K562 (cell line): Measurements from ENCODE around the gene HMCN1. TPM values are rescaled to one million over a fixed set of nuclear protein-coding genes. Genes with fewer than 3 reads are reported as not detected.

ENCODE experiments used
- ATAC-seq: fragments of 200-7000 bp; cut with Tn5 transposase; 3 replicates; pipeline ENCODE4 v1.9.1; 2020; ENCODE audit warnings: moderate library complexity
- BruUV-seq: library from RNA; stranded (reverse); fragments of 400-500 nt; replicated peaks from 2 replicates; lab custom pipeline; 2021; lab: Mats Ljungman, UMichigan
- CTCF ChIA-PET: fragments of 300-600 bp; formaldehyde crosslinking; extraction: SDS; loops from one replicate; lab custom pipeline; 2021; ENCODE audit warnings: low intra/inter-chr PET ratio; lab: Yijun Ruan, JAX
- POLR2A ChIA-PET: fragments of 300-600, 350-650 bp; sonication (Branson Sonifier 250); formaldehyde crosslinking; extraction: SDS; loops from one replicate; lab custom pipeline; 2021; ENCODE audit warnings: antibody characterized with exemption, inconsistent platforms; lab: Yijun Ruan, JAX
- DNase-seq, 4 experiments: peaks; one replicate each; pipeline versions ENCODE4 v3.0.0 to v3.0.0-alpha.2; 2011 to 2018; ENCODE audit warnings: low spot score in 3 of 4, mixed read lengths in 3 of 4; ENCODE audit errors: extremely low read depth in 1 of 4
- FAIRE-seq: peaks from 2 replicates; lab custom pipeline; 2011; peaks lifted over from hg19 to GRCh38; lab: Jason Lieb, UNC
- H2AFZ ChIP-seq: 2 replicates; pipeline ENCODE4 v1.6.0; 2011; ENCODE audit warnings: low read depth, low read length, control low read depth, inconsistent platforms
- H3K27ac ChIP-seq: fragments of 200-600 bp; 3 replicates; pipeline ENCODE4 v1.8.0; 2011; ENCODE audit warnings: low read depth, mild to moderate bottlenecking, control low read depth, inconsistent platforms, low read length, moderate library complexity, mixed read lengths; ENCODE audit errors: extremely low read depth
- H3K27me3 ChIP-seq, 2 experiments: fragments of 300-600 bp in 1 of 2; 2 replicates in 1 of 2; 3 replicates in 1 of 2; pipeline versions ENCODE4 v1.6.0 to v1.8.0; 2011; ENCODE audit warnings: inconsistent platforms in 2 of 2, low read length in 2 of 2, mild to moderate bottlenecking in 1 of 2, mixed read lengths in 1 of 2, moderate library complexity in 1 of 2; ENCODE audit not compliant: control insufficient read depth in 2 of 2, insufficient read depth in 2 of 2
- H3K36me3 ChIP-seq: fragments of 300-600 bp; 3 replicates; pipeline ENCODE4 v1.8.0; 2011; ENCODE audit warnings: mild to moderate bottlenecking, low read length, inconsistent platforms; ENCODE audit not compliant: control insufficient read depth, insufficient read depth
- H3K4me1 ChIP-seq, 2 experiments: fragments of 200-600 bp in 1 of 2; replicated peaks in 1 of 2; 2 replicates in 1 of 2; 3 replicates in 1 of 2; pipeline versions ENCODE4 v1.5.1 to v1.8.0; 2011; ENCODE audit warnings: inconsistent platforms in 2 of 2, low read length in 2 of 2, mild to moderate bottlenecking in 1 of 2, mixed read lengths in 1 of 2, moderate library complexity in 1 of 2; ENCODE audit not compliant: control insufficient read depth in 2 of 2, insufficient read depth in 2 of 2
- H3K4me2 ChIP-seq: 2 replicates; pipeline ENCODE4 v1.6.1; 2011; ENCODE audit warnings: low read length, control low read depth, inconsistent platforms, mixed read lengths; ENCODE audit not compliant: insufficient read depth
- H3K4me3 ChIP-seq: fragments of 200-600 bp; sonication (generic), shearing (Covaris generic); 2 replicates; pipeline ENCODE4 v1.5.1; 2016; ENCODE audit warnings: control low read depth, inconsistent platforms
- H3K79me2 ChIP-seq: fragments of 200-600 bp; 3 replicates; pipeline ENCODE4 v1.8.0; 2011; ENCODE audit warnings: low read length, inconsistent platforms; ENCODE audit not compliant: control insufficient read depth, insufficient read depth
- H3K9ac ChIP-seq, 2 experiments: 2 replicates each; pipeline versions ENCODE4 v1.6.0 to v1.6.1; 2011; ENCODE audit warnings: low read depth in 2 of 2, low read length in 2 of 2, control low read depth in 1 of 2, inconsistent platforms in 1 of 2, mild to moderate bottlenecking in 1 of 2, mixed read lengths in 1 of 2; ENCODE audit not compliant: insufficient read depth in 1 of 2
- H3K9me1 ChIP-seq: one replicate; pipeline ENCODE4 v1.6.0; 2011; ENCODE audit warnings: inconsistent platforms, mild to moderate bottlenecking, low read length, moderate library complexity; ENCODE audit not compliant: control insufficient read depth, insufficient read depth
- H3K9me3 ChIP-seq: replicated peaks from 2 replicates; pipeline ENCODE4 v1.5.1; 2011; ENCODE audit warnings: low read depth, low read length, inconsistent platforms; ENCODE audit not compliant: control insufficient read depth, insufficient read depth
- H4K20me1 ChIP-seq: replicated peaks from 2 replicates; pipeline ENCODE4 v1.6.1; 2011; ENCODE audit warnings: low read length, inconsistent platforms, mixed read lengths; ENCODE audit not compliant: control insufficient read depth, insufficient read depth
- ARID1B ChIP-seq: fragments of 450-650 bp; IDR thresholded peaks from 2 replicates; pipeline ENCODE4 v1.6.1; 2016; ENCODE audit warnings: antibody characterized with exemption, mild to moderate bottlenecking, inconsistent platforms
- ATF3 ChIP-seq, 2 experiments: fragments of 450-650 bp in 1 of 2; sonication (generic) in 1 of 2; formaldehyde crosslinking in 1 of 2; IDR thresholded peaks in 1 of 2; conservative IDR thresholded peaks in 1 of 2; 2 replicates each; pipeline versions ENCODE4 v1.6.1 to v1.8.1; 2016 to 2023; ENCODE audit warnings: mild to moderate bottlenecking in 2 of 2, moderate library complexity in 2 of 2, inconsistent platforms in 1 of 2, missing genetic modification reagents in 1 of 2
- CEBPB ChIP-seq: fragments of 450-650 bp; IDR thresholded peaks from 2 replicates; pipeline ENCODE4 v1.6.1; 2016; ENCODE audit warnings: missing genetic modification characterization, missing compliant biosample characterization
- DPF2 ChIP-seq: fragments of 450-650 bp; IDR thresholded peaks from 2 replicates; pipeline ENCODE4 v1.6.1; 2016
- ETS1 ChIP-seq: conservative IDR thresholded peaks from 2 replicates; pipeline ENCODE4 v1.6.1; 2011; ENCODE audit warnings: low read depth, mild to moderate bottlenecking, low read length; ENCODE audit not compliant: control insufficient read depth
- FOSL1 ChIP-seq: fragments of 200-800 bp; sonication (Bioruptor generic); conservative IDR thresholded peaks from 2 replicates; pipeline ENCODE4 v1.6.1; 2016; ENCODE audit warnings: missing genetic modification characterization, missing compliant biosample characterization
- JUND ChIP-seq, 2 experiments: IDR thresholded peaks; 2 replicates in 1 of 2; 3 replicates in 1 of 2; pipeline ENCODE4 v1.6.1; 2011; ENCODE audit warnings: borderline replicate concordance in 2 of 2, low read depth in 2 of 2, low read length in 2 of 2, improper control_type of control experiment in 1 of 2, missing biosample characterization in 1 of 2, missing genetic modification characterization in 1 of 2, missing genetic modification reagents in 1 of 2
- KLF16 ChIP-seq: IDR thresholded peaks from 2 replicates; pipeline ENCODE4 v1.6.1; 2016; ENCODE audit warnings: antibody characterized with exemption
- MEIS2 ChIP-seq: fragments of 450-650 bp; IDR thresholded peaks from 2 replicates; pipeline ENCODE4 v1.6.1; 2014; ENCODE audit warnings: mild to moderate bottlenecking; ENCODE audit not compliant: partially characterized antibody
- PBX2 ChIP-seq, 2 experiments: IDR thresholded peaks in 1 of 2; conservative IDR thresholded peaks in 1 of 2; 2 replicates each; pipeline ENCODE4 v1.6.1; 2016; ENCODE audit warnings: low read depth in 2 of 2, mild to moderate bottlenecking in 1 of 2, missing compliant biosample characterization in 1 of 2, missing genetic modification characterization in 1 of 2, moderate library complexity in 1 of 2
- POLR2AphosphoS5 ChIP-seq: IDR thresholded peaks from 2 replicates; pipeline ENCODE4 v1.6.1; 2011; ENCODE audit warnings: mild to moderate bottlenecking, low read depth, low read length, moderate library complexity; ENCODE audit not compliant: control insufficient read depth, insufficient read depth
- SMAD4 ChIP-seq: fragments of 250-450 bp; sonication (Bioruptor Pico); conservative IDR thresholded peaks from 2 replicates; pipeline ENCODE4 v1.8.0; 2021; ENCODE audit warnings: inconsistent platforms, mild to moderate bottlenecking, moderate library complexity
- SMARCA4 ChIP-seq: fragments of 450-650 bp; IDR thresholded peaks from 2 replicates; pipeline ENCODE4 v1.6.1; 2016
- TCF3 ChIP-seq: sonication (generic); formaldehyde crosslinking; IDR thresholded peaks from 2 replicates; pipeline ENCODE4 v1.4.0; 2020; ENCODE audit warnings: mild to moderate bottlenecking, missing genetic modification reagents
- ZBTB7A ChIP-seq: IDR thresholded peaks from 2 replicates; pipeline ENCODE4 v1.6.1; 2011; ENCODE audit warnings: low read depth, mild to moderate bottlenecking, low read length, moderate library complexity, borderline replicate concordance; ENCODE audit not compliant: control insufficient read depth
- ZNF239 ChIP-seq: fragments of 250-450 bp; sonication (Bioruptor Pico); IDR thresholded peaks from 2 replicates; pipeline ENCODE4 v1.4.0; 2020; ENCODE audit warnings: mild to moderate bottlenecking
- WGBS: fragments of 100-300 bp; shearing (Covaris generic); methylation state at CpG from one replicate; pipeline ENCODE4 v1.1.6; 2016; ENCODE audit warnings: low coverage, mixed read lengths; ENCODE audit not compliant: insufficient coverage; ENCODE audit errors: missing lambda C conversion rate; 5-methylcytosine and 5-hydroxymethylcytosine counted together
- in situ Hi-C: fragments of 300-500 bp; cut with MboI; formaldehyde crosslinking; loops from 4 replicates; pipeline ENCODE4 v1.15.0; 2018; ENCODE audit warnings: inconsistent platforms, mixed read lengths
- intact Hi-C: fragments of 100-400 bp; cut with micrococcal nuclease; formaldehyde crosslinking; loops from 2 replicates; pipeline ENCODE4 v1.14.2; 2022
- polyA plus RNA-seq, 8 experiments: library from polyadenylated mRNA; depleted of rRNA in 4 of 8; stranded (reverse) in 5 of 8; unstranded in 3 of 8; fragments of >200 nt; fragmentation: Nextera tagmentation in 2 of 8; fragmentation: Illumina TruSeq in 1 of 8; extraction: Ambion mirVana in 2 of 8; extraction: Trizol in 1 of 8; gene quantifications; 2 replicates each; pipeline versions ENCODE4 v1.2.1 to v1.2.3, GENCODE V29; 2011 to 2014; ENCODE audit warnings: inconsistent platforms in 1 of 8, missing spikeins in 1 of 8
- total RNA-seq, 7 experiments: library from RNA; depleted of rRNA in 6 of 7; stranded (reverse); fragments of >200 nt in 6 of 7; fragmentation: Illumina TruSeq in 2 of 7; extraction: Trizol in 2 of 7; gene quantifications; 2 replicates each; pipeline versions ENCODE4 v1.2.1 to v1.2.3, GENCODE V29; 2011 to 2021; ENCODE audit warnings: low replicate concordance in 1 of 7

The HMCN1 gene
- total and polyA plus RNA-seq, 9 of the 15 experiments (the other 6 are each of a cell fraction or from before 2014, with no cell fraction given), result 0.07 to 0.36 (median 0.21) TPM

DNA sequence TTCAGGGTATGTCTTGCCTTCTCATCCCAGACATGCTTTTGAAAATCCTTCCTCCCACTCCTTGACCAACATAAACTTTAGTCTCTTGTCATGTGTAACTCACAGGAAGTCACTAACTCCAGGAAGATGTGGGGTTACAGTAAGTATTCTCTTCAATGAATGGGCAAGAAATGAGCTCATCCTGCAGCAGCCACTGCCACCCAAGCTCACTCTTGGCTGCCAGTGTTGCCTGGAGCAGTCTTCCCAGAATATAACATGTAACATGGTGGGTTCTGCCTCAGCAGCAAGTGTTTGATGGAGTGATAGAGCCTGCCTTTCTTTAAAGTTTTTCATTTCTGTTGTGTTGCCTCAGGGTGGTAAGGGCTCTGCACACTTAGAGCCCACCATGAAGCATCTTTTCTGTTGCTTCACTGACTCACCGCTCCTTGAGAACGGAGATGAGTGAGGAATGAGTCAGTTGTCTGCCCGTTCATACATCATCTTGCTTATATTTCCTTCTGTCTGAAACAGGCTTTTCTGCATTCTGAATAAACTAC lies 453.9 kb downstream of the HMCN1 start:
- CTCF ChIA-PET, result no interaction called here
- TF ChIP-seq SMARCA4, result peak; percentile 42; the same call in 1 of the 2 replicates
- no peak for TF ChIP-seq ZBTB7A
- 0 out of 2 replicates have a peak, but pooled peaks have one; percentile 15 for TF ChIP-seq TCF3 (CRISPR knock-in tag)
- TF ChIP-seq PBX2 (CRISPR knock-in tag; IDR thresholded peaks at IDR 0.05; ENCODE audit: low read depth), result no peak
- TF ChIP-seq PBX2 (tag; conservative IDR thresholded peaks at IDR 0.05; ENCODE audit: low read depth), result peak; percentile 78
- TF ChIP-seq ATF3 (IDR thresholded peaks at IDR 0.05), result peak; percentile 71
- no peak for TF ChIP-seq ATF3 (CRISPR knock-in tag; conservative IDR thresholded peaks at IDR 0.05)
- peak; percentile 59; the same call in 1 of the 2 replicates for TF ChIP-seq JUND (IDR thresholded peaks at IDR 0.05; ENCODE audit: borderline replicate concordance, low read depth, low read length)
- TF ChIP-seq JUND (tag; IDR thresholded peaks at IDR 0.05; ENCODE audit: borderline replicate concordance, low read depth, low read length), result peak; percentile 81; the same call in 2 of the 3 replicates
- TF ChIP-seq POLR2AphosphoS5, result no peak
- TF ChIP-seq SMAD4 (CRISPR knock-in tag), result 0 out of 2 replicates have a peak, but pooled peaks have one; percentile 23
- TF ChIP-seq FOSL1 (tag), result peak; percentile 92
- no peak for TF ChIP-seq CEBPB (tag)
- TF ChIP-seq ARID1B, result 0 out of 2 replicates have a peak, but pooled peaks have one; percentile 28
- no peak for TF ChIP-seq ZNF239 (CRISPR knock-in tag)
- 0 out of 2 replicates have a peak, but pooled peaks have one; percentile 26 for TF ChIP-seq DPF2
- TF ChIP-seq MEIS2, result peak; percentile 71
- TF ChIP-seq KLF16, result no peak
- TF ChIP-seq ETS1, result no peak

More for the DNA sequence above, 453.9 kb downstream of the HMCN1 start:
- Histone ChIP-seq H3K79me2 (no peaks in the 10 kb centered on the region), H3K27me3 (no peaks in the 10 kb centered on the region), H3K4me3 (no peak overlapping the region), H3K9me3 (no peaks in the 10 kb centered on the region), H3K36me3 (no peaks in the 10 kb centered on the region), H3K4me2 (peak overlapping the region; percentile 12; the same call in 1 of the 2 replicates), H3K9ac (no peak overlapping the region), H3K9me1 (no peaks in the 10 kb centered on the region), H2AFZ (peak overlapping the region; percentile 79), H4K20me1 (no peaks in the 10 kb centered on the region), H3K4me1 (0 out of 5 replicates have a peak, but pooled peaks cover 0 to 5% of the 10 kb centered on the region in 2 experiments), H3K27ac (no peak overlapping the region; the same call in 2 of the 3 replicates)
- in situ Hi-C loops (no loop called here), intact Hi-C loops (no loop called here)
- 4% methylated on average over 3 of the region's 3 CpGs for WGBS
- no peak for DNase-seq
- BruUV-seq, result no TSS peak
- POLR2A ChIA-PET, result interaction anchor here (1.0 kb wide), 1 partner anchor 283 kb away, joined by 3 read pairs; no protein-coding TSS in a partner anchor
- ATAC-seq, result peak; percentile 54
- no peak for FAIRE-seq
